Ramos (cell line): ENCODE measurements around the gene ASIP.
"Not testable (repeated sequence)": the region's sequence is repeated elsewhere in the genome, so short reads cannot be mapped to it uniquely, and the experiment has no call there.

Source experiments
- in situ Hi-C: fragments of 300-500 bp; cut with MboI; formaldehyde crosslinking; loops from one replicate; pipeline ENCODE4 v1.14.3; 2022; ENCODE audit warnings: low sequenced_read_pairs; ENCODE audit not compliant: unreplicated experiment

Gene ASIP

DNA sequence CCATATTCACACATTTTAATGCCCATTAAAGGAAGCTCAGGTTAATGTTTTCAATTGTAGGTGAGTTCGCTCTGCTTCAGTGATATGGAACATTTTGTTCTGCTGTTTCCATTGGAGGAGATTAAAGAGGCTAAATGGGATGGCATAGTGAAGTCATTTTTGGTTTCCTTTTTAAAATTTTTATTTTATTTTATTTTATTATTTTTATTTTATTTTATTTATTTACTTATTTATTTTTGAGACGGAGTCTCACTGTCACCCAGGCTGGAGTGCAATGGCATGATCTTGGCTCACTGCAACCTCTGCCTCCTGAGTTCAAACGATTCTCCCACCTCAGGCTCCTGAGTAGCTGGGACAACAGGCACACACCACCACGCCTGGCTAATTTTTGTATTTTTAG lies 792 bp downstream of the ASIP start:
- in situ Hi-C loops: not testable (repeated sequence)

DNA sequence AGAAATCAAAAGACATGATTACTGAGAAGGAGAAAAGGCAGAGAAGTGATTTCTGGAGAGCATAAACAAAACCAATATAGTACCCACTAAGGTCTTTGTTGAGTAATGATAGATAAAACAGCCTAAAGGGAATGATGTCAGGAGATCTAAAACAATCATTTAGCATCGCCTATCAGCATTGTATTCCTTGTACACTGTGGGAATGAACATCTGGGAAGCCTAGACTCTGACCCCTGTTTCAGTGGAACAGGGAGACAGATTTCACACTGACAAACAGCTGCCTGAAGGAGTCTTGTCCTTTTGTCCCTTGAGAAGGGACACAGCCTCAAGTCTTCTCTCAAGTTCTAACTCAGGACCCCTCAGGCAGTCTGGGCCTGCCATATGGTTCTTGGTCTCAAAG lies 1.7 kb downstream of the ASIP start:
- in situ Hi-C loops: no loop called here

DNA sequence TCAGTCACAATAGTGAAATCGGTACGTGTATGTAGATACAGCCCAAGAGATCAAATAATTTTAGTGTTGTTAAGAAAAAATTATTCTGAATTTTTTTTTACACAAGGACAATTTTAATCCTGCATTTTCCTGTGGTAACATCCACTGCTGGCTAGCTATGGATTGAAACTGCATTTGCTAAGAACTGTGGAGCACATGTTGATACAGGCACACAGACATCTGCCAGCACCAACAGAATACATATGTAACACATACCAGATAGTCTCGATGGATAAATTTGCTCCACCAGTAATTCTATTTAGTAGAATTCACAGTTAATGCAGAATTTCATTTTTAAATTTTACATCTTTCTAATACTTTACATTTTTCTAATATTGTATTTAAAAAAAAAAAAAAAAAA lies 2.2 kb downstream of the ASIP start:
- in situ Hi-C loops: no loop called here

DNA sequence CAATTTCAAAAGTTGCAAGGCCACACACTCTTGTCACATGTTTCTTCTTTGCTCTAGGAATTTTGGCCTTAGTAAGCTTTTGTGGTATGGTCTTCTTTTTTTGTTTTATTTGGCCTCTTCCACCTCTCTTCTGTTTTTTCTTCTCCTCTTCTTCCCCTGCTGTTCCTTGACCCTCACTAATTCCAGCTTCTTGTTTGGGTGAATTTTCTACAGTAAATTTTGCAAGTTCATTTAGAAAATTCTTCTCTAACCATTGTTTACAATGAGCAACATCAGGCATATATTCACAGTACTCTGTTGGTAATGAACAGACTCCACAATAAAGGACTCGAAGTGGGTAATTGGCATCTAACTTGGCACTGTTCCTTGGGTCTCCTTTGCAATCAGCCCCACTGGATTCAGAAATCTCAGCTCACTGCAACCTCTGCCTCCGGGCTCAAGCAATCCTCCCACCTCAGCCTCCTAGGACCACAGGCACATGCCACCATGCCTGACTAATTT lies 5.0 kb downstream of the ASIP start:
- in situ Hi-C loops: no loop called here

DNA sequence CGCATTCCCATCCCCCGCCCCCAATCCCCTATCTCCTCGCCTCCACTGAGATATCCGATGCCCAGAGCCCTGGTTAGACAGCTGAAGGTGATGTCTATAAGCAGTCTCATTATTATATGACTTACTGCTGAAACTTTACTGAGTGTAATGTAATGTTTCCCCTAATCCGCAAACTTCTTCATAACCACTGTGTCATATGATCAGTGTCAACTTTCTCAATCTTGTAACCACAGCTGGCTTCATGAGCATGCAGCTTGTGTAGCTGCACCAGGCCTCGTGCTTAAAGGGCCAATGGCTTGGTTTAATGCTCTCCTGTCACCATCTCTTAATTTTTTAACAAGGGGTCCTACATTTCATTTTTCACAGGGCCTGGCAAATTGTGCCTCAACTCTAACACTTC lies 8.1 kb downstream of the ASIP start:
- in situ Hi-C loops: no loop called here

DNA sequence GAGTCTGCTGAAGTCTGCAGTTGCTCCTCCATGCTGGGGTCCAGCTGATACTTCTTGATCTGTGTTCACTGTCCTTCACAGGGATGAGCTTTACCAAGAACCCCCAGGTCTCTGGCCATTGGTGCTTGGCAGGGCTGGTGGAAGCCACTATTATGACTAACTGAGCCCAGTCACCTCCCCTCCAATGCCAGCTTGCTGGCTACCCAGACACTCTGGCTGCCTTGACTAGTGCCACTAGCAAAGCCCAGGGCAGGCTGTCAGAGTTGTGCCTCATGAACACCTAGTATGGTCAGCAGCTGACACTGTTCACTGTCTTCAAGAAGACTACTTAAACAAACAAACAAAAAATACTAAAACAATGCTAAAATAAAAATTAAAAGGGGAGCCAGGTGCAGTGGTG lies 8.8 kb downstream of the ASIP start:
- in situ Hi-C loops: no loop called here

DNA sequence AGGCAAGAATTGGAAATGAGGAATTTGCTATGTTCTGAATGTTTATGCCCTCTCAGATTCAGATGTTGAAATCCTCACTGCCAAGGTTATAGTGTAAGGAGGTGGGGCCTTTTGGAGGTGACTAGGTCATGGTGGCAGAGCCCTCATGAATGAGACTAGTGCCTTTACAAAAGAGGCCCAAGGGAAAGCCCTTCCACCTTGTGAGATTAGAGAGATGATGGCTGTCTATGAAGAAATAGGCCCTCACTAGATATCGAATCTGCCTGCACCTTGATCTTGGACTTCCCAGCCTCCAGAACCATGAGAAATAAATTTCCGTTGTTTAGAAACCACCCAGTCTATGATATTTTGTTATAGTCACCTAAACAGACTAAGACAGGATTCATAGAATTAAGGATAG lies 10.4 kb downstream of the ASIP start:
- in situ Hi-C loops: no loop called here

DNA sequence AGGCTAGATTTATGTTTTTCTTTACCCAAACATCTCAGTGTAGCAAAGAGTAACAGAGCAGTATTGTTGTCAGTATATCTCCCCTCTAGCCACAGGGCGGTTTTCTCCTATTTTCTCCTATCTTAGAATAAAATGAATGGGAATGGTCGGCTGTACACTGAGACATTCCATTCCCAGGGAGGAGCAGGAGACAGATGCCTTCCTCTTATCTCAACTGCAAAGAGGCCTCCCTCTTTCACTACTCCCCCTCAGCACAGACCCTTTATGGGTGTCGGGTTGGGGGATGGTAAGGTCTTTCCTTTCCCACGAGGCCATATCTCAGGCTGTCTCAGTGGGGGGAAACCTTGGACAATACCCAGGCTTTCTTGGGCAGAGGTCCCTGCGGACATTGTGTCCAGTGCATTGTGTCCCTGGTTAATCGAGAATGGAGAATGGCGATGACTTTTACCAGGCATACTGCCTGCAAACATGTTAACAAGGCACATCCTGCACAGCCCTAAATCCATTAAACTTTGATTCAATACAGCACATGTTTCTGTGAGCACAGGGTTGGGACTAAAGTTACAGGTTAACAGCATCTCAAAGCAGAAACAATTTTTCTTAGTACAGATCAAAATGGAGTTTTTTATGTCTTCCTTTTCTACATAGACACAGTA lies 11.3 kb downstream of the ASIP start:
- in situ Hi-C loops: not testable (repeated sequence)

DNA sequence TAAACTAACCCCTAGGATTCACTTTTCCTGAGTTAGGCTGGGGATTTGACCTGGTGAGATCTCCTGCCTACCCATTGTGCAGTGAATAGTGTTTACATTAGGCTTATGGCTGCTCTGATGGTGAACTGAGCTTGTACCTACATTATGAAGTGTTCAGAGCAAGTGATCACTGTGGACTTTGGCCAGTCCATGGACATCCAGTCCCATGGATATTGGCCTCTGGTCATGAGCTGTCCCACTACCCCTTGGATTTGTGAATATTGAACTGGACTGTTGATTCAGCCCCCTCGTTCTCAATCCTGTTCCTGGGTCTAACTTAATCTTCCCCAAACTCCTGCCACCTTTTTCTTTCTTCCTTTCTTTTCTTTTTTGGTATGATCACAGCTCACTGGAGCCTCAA lies 13.8 kb downstream of the ASIP start:
- in situ Hi-C loops: no loop called here

DNA sequence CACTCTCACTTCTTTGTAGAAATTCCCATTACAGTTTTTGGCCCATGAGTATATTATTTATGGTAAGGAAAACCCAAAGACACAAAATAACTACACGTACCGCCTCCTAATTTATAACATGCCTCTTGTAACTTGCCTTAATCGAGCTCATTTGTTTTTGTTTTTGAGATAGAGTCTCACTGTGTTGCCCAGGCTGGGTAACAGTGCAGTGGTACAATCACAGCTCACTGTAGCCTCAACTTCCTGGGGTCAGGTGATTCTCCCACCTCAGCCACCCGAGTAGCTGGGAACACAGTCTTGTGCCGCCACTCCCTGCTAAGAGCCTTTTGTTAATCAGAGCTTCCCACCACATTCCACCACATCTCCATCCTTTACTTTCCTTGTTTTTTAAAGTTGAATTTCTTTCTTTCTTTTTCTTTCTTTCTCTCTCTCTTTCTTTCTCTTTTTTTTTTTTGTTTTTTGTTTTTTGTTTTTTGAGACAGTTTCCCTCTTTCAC lies 15.5 kb downstream of the ASIP start:
- in situ Hi-C loops: no loop called here

DNA sequence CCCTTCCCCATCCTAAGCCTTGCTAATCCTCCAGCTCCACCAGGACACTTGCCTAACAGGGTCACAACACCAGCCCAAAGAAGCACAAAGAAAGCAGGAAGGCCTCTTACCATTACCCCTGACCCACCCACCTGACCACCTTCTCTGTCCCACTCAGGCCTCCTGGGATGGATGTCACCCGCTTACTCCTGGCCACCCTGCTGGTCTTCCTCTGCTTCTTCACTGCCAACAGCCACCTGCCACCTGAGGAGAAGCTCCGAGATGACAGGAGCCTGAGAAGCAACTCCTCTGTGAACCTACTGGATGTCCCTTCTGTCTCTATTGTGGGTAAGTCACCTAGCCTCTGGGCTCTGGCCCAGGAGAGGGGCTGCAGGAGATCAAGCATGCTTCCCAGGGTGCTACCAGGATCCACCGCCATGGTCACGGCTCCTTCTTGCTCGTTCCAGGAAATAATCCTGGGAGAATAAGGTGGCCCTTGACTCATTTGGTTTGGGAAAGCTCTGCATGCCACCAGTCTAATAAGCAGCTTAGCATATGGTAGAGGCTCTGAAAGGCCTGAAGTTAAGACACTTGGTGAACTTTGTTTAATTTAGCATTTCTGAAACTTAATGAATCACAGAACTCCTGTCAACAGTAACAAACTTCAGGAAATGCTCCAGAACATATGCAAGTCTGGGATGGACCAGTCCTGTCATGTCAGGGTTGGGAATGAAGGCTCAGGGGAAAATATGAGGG lies 19.2 kb downstream of the ASIP start:
- in situ Hi-C loops: no loop called here

DNA sequence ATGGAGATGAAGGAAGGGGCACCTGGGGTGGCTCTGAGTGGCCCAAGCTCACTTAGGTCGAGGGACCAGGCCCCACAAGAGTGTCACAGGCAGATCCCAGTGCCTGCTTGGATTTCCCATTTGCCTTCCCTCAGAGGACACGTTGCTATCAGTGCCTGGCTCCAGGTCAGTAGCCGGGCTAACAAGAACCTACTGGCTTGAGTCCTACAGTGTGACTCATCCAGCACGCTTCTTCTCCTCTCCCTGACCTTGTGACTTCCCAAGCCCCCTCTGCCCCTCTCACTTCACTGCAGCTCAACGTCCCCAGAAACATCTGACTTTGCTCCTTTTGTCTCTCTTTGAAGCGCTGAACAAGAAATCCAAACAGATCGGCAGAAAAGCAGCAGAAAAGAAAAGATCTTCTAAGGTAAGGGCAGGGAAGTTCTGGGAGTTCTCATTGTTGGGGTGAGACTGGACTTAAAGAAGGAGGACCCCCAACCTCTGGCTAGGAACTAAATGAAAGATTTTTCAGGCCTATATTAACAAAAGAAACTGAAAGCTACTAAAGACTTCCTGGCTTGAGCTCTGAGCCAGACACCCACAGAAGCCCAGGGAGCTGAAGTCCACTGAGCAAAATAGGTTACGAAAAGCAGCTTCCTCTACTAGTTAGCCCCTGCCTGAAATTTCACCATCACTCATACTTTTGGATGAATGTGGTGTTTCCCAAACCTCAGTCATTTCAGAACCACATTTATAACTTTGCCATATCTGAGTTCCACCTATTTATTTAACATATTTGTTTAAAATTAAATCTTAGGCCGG lies 21.5 kb downstream of the ASIP start:
- in situ Hi-C loops: no loop called here

DNA sequence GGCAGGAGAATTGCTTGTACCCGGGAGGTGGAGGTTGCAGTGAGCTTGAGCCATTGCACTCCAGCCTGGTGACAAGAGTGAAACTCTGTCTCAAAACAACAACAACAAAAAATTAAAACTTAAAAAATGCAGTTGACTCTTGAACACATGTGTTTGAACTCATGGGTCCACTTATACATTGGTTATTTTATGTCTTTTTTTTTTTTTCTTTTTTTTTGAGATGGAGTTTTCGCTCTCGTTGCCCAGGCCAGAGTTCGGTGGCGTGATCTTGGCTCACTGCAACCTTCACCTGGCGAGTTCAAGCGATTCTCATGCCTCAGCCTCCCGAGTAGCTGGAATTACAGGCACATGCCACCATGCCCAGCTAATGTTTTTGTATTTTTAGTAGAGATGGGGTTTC lies 22.2 kb downstream of the ASIP start:
- in situ Hi-C loops: not testable (repeated sequence)

DNA sequence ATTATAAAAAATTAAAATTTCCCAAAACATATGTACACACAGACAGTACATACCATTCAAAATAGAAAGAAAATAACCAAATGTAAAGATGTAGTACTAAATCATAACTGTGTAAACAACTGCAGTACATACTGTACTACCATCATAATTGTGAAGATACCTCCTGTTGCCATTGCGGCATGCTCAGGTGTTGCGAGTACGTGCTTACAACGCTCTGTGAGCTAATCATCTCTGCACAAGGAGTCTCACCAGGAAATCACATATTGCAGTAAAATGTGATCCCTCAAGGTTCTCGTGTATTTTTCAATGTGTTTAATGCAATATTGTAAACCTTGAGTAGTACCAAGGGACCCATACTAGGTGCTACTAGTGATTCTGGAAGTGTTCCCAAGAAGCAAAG lies 22.9 kb downstream of the ASIP start:
- in situ Hi-C loops: no loop called here

DNA sequence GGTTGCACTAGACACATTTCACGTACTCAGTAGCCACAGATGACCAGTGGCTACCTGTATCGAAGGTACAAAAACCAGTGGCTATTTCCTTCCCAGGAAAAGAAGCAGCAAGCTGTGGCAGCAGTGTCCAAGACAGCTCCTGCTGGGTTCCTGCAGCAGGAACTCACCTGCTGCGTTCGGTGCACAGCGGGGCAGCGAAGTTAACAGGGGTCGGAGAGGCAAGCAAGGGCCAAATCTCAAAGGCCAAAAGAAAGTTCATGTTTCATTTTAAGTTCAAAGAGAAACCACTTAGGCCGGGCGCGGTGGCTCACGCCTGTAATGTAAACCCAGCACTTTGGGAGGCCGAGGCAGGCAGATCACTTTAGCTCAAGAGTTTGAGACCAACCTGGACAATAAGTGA lies 26.9 kb downstream of the ASIP start:
- in situ Hi-C loops: no loop called here

DNA sequence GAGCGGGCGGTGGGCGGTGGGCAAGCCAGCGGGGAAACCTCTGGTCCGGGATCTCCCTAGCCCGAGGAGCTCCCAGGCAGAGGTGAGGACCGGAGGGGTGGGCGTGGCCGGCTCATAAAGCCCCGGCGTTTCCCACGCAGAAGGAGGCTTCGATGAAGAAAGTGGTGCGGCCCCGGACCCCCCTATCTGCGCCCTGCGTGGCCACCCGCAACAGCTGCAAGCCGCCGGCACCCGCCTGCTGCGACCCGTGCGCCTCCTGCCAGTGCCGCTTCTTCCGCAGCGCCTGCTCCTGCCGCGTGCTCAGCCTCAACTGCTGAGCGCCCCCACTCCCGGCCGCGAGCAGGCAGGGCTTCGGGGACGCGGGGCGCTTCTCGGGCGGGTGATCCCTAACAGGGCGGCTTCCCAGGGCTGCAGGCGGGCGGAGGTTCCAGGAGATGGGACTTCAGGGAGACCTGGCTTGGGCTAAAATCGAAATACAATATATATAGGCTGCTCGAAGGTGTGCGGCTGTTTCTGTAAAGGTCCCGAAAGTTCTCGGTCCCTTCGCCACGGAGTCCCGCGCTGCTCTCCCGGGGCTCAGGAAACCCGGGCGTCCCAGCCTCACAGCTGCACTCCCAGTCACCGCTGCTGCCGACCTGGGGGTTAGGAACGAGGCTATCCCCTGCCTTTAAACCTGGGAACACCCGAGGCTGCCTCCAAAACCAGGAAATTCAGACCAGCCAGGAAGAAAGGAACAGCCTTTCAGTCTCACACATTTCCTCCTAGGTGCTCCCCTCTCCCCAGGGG lies 27.8 kb downstream of the ASIP start:
- in situ Hi-C loops: no loop called here

DNA sequence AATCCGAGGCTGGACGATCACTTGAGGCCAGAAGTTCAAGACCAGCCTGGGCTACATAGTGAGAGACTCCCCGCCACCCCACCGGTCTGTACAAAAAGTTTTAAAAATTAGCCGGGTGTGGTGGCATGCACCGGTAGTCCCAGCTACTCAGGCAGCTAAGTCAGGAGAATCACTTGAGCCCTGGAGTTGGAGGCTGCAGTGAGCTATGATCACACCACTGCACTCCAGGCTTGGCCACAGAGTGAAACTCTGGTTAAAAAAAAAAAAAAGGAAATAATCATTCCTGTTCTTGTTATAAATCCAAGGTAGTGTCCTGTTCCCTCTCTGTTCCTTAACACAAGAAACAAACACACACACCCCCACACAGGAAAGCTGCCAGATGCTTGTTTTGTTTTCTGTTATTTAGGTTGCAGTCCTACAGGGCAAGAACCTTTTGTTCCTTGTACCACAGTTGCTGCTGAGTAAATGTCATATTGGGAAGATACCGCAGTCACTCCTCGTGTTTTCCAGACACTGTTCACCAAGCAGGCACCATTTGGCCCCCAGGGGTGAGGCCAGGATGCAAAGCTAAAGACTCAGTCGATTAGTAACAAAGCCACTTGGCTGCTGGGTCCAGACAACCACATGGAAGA lies 28.9 kb downstream of the ASIP start:
- in situ Hi-C loops: no loop called here

DNA sequence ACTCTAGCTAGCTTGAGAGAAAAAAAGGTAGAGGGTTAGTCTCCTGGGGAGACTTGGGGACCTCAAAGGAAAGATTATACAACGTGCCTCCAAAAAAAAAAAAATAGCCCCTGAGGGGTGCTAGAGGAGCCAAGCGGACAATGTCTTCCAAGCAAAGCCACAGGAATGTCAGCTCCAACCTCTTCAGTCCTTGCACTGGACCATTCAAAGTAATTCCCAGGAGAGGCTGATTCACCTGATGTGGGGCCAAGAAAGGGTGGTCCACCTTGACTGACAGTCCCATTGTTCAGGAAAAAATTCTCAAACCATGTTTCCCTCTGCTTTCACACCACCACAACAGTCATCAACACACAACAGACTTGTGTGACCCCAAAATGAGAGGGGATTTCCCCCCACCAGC lies 30.7 kb downstream of the ASIP start:
- in situ Hi-C loops: no loop called here

DNA sequence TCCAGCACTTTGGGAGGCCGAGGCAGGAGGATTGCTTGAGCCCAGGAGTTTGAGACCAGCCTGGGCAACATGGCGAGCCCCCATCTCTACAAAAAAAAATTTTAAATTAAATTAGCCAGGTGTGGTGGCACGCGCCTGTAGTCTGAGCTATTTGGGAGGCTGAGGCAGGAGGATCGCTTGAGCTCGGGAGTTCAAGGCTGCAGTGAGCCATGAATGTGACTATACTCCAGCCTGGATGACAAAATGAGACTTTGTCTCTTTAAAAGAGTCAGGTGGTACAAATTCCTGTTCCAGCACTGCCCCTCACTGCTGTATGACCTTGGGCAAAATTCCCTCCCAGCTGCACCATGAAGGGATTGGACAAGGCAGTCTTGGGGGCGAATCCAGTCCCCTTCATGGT lies 33.5 kb downstream of the ASIP start:
- in situ Hi-C loops: no loop called here

DNA sequence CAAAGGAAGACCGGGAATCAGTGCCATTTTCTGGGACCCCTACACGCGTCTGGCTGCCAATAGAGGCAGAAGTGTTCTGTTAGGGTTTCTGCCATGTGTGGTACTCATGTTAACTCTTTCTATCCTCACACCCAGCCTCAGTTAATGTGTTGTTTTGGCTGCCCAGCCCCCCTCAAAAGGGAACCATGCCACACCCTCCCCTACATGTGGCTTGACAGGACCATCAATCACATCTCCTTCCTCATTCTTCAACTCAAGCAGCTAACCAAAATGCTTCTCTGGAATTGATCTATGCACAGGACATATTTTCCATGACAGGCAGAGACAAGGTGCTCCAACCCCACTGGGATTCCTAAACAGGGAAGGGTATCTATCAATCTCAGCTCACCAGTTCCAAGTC lies 40.0 kb downstream of the ASIP start:
- in situ Hi-C loops: no loop called here
